Activated T-cell treated with anti-CD3 and anti-CD28 coated beads for 24 hours (primary cell): ENCODE results near the gene PYCR2.

Experiments
- DNase-seq: peaks from one replicate; pipeline ENCODE4 v3.0.0-alpha.2; 2020; ENCODE audit warnings: low read depth

Gene PYCR2

DNA sequence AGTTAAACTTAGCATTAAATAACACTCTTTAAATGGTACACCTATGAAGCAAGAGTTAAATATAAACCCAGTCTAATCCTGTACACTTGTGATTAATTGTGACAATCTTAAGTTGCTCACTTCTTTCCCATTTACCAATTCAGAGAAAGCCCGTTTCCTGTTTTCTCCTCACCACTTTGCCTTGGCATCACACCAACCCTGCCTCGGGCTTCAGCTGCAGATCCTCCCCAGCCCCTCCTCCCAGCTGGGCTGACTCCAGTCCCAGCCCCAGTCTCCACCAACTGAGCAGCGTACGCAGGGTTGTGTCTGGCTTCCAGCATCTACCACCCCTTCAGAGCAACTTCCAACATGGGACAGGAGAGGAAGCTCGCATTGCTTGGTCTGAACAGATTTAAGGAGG lies 4.1 kb downstream of the PYCR2 start:
- no peak for DNase-seq

DNA sequence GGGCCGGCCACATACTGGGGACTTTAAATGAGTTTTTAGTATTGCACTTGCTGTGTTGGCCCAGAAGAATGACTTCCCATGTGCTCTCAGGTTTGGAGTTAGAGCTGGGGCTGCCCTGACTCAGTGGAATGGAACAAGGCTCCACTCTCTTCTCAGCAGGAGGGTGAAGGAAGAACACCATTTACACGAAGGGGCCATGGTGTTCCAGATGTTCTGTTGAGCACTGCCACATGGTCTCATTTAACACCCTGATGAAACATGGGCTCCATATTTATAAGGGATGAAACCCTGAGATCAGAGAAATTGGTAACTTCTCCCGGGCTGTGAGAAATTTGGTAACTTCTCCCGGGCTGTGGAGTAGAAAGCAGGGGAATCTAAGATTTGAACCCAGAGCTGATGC lies 5.8 kb downstream of the PYCR2 start:
- no peak for DNase-seq

GRCh38 chr1:225917536-225917935 lies 6.5 kb downstream of the PYCR2 start:
- DNase-seq = no peak

- no peak for DNase-seq
Observed at GRCh38 chr1:225917101-225917500, 6.9 kb downstream of the PYCR2 start.

GRCh38 chr1:225915538-225915991 lies 8.5 kb downstream of the PYCR2 start:
- DNase-seq = no peak

- no peak for DNase-seq
Observed at GRCh38 chr1:225914947-225915346, 9.1 kb downstream of the PYCR2 start.

DNA sequence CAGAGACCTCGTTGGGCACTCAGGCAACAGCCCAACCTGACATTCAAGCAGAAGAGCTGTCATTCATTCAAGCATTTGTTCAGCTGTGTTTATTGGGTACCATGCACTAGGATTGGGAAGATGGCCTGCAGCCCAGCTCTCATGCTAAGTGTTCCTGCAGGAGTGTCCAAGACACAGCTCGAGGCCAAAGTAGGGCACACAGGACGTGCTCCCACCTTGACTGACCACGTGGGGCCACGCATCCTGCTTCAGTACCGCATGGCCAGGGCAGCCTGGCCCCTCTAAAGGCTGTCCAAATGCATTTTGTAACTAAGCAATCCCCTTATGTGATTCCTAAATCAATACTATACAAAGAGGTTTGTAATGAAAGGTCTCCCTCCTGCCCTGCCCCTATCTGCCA lies 9.7 kb downstream of the PYCR2 start:
- no peak for DNase-seq

- DNase-seq = peak; percentile 59
Observed at GRCh38 chr1:225911191-225912130, 12.6 kb downstream of the PYCR2 start.

DNA sequence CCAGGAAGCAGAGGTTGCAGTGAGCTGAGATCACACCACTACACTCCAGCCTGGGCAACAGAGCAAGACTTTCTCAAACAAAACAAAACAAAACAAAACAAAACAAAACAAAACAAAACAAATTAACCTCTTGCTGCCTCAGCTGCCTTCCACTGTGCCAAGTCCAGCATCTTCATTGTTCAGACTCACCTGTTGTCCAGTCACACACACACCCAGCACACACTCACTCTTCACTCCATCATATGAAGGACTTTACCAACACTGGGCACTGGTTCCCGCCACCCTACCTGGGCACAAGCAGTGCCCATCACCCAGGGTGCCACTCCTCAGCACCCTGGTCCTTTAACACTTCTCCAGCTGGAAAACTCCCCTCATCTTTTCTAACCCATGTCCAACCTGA lies 14.6 kb downstream of the PYCR2 start:
- DNase-seq = no peak

- DNase-seq = no peak
Observed at GRCh38 chr1:225908773-225909172, 15.3 kb downstream of the PYCR2 start.

DNA sequence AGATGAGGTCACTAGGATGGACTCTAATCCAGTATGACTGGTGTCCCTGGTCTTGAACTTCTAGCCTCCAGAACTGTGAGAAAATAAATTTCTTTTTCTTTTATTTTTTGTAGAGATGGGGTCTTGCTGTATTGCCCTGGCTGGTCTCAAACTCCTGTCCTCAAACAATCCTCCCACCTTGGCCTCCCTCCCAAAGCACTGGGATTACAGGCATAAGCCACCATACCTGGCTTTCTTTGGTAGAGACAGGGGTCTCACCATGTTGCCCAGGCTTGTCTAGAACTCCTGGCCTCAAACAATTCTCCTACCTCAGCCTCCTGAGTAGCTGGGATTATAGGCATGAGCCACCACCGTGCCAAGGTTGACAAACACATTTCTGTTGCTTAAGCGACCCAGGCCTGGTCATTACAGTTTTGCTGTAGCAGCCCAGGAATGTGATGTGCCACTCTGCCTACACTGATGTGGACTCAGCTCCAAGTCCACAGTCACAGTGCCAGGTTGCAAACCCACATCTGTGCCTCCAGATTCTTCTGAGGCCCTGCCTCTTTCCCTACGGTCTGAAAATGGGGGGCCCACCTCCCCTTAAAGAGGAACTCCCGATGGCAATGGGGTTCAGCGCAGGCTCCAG lies 15.9 kb downstream of the PYCR2 start:
- no peak for DNase-seq

DNA sequence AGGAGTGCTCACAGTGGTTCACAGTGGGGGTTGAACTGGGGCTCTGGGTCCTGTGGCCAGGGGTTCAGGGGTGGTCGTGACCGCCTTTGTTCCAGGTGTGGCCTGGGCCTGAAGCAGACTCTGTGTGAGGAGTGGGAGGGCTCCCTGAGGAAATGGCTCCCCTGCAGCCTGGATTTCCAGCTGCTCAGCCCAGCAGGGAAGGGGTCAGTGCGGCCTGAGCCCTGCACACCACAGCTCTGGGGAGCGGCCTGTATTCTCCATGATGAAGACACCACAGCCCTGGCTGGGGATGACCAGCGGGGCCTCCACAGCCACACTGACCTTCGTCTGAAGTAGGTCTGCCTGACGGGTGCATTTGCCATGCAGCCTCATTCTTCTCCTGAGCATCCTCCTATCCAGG lies 16.7 kb downstream of the PYCR2 start:
- DNase-seq = no peak

GRCh38 chr1:225906467-225906866 lies 17.6 kb downstream of the PYCR2 start:
- DNase-seq = no peak

DNA sequence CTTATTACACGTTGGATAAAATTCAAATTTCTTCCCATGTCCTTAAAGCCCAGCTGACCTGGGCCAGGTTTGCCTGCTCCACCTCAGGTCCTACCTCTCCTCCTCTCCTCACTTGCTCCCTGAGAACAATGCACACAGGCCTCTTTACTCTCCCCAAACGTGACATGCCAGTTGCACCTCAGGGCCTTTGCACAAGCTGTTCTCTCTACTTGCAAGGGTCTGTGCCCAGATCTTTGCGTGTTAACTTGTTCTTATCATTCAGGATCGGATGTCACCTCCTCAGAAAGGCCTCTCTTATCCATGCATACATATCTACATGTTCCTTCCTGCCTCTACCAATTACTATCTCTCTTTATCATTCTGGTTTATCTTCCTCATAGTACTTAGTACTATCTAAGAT lies 20.4 kb downstream of the PYCR2 start:
- DNase-seq = no peak

- no peak for DNase-seq
Observed at GRCh38 chr1:225899044-225899925, 24.8 kb downstream of the PYCR2 start.

- DNase-seq = no peak
Observed at GRCh38 chr1:225897595-225898514, 26.2 kb downstream of the PYCR2 start.

DNA sequence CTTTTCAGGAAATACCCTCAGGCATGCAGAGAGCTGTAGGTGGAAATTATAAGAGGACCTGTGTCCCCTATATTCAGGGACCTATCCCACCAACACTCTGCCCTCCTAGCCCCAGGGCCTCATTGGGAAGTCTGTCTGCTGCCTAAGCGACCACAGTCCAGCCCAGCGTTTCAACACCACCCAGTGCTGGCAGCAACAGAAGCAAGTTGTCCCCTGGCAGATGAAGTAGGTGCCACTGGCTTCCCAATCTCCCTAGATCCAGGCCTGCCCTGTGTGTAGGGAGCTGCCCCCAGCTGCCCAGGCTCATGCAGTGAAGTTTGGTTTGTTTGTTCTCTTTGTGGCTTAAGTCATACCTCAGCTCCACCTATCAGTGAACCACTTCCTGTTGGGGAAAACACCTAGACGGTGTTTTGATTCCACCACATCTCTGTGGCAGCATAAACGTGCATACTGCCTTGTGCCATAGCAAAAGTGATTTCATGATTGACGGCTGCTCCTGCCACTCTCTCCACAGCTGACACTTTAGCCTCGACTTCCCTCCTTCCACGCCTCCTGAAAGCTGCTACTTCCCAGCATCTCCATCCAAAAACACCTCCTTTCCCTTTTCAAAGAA lies 27.0 kb downstream of the PYCR2 start:
- peak; percentile 60 for DNase-seq

DNA sequence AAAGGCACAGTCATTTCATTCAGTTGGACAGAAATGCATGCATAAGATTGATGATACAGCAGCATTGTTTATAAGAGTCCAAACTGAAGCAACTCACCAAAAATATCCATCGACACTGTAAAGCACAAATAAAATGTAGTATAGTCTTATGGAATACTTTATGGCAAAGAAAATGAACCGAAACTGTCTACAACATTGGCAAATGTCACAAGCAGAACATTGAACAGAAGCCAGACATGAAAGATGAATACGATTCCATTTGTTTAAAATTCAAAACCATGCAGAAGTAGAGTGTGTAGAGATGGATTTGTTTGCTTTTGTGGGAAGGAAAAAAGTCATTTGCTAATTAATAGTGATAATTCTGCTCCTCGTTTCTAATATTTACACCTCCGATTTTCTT lies 27.6 kb downstream of the PYCR2 start:
- DNase-seq = no peak

GRCh38 chr1:225892307-225892706 lies 31.7 kb downstream of the PYCR2 start:
- no peak for DNase-seq

DNA sequence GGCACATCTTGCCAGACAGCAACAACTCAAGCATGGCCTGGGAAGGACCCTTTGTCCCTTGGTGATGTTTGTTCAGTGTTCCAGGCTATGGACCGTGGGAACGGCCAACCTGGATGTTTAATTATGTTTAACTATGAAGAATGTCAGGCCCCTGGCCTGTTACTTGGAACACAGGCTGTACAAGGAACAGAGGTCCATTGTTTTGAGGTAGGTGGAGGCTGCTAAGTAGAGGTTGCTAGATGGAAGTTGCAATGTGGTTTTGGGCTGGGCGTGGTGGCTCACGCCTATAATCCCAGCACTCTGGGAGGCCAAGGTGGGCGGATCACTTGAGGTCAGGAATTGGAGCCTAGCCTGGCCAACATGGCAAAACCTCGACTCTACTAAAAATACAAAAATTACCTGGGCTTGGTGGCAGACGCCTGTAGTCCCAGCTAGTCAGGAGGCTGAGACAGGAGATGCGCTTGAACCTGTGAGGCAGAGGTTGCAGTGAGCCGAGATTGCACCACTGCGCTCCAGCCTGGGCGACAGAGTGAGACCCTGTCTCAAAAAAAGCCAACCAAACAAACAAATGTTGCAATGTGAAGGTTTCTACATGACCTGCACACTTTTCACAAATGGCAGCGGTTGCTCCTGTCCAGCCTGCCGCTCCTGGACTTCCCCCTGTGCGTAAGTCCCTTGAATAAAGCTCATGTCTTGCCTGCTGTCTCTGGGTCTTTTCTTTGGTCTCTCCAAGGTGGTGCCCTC lies 32.6 kb downstream of the PYCR2 start:
- DNase-seq = no peak
